ENCODE results near the gene TMEM14C.

DNA sequence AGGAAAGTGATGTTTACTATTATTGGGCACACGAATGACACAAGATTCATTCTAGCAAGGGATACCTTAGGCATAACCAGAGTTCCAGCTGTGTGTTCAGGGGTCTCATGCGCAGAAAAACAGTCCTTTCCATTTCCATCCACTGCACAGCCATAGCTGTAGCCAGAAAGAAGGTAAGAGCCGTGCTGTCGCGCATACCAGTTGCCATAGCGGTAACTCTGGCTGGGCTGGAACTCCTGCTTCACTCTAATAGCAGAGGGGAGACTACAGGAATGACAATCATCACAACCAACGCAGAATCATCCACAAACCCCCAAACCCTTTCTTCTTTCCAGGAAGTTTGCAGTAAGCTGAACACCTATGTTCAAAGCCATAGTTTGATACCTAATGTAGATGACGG is 36.0 kb upstream of the TMEM14C start:
- TF ChIP-seq, protein P1, sequence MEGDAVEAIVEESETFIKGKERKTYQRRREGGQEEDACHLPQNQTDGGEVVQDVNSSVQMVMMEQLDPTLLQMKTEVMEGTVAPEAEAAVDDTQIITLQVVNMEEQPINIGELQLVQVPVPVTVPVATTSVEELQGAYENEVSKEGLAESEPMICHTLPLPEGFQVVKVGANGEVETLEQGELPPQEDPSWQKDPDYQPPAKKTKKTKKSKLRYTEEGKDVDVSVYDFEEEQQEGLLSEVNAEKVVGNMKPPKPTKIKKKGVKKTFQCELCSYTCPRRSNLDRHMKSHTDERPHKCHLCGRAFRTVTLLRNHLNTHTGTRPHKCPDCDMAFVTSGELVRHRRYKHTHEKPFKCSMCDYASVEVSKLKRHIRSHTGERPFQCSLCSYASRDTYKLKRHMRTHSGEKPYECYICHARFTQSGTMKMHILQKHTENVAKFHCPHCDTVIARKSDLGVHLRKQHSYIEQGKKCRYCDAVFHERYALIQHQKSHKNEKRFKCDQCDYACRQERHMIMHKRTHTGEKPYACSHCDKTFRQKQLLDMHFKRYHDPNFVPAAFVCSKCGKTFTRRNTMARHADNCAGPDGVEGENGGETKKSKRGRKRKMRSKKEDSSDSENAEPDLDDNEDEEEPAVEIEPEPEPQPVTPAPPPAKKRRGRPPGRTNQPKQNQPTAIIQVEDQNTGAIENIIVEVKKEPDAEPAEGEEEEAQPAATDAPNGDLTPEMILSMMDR (IDR thresholded peaks at IDR 0.05): no peak
- no peak for TF ChIP-seq POLR2A (IDR thresholded peaks at IDR 0.05; ENCODE audit: low read length)
- TF ChIP-seq, protein P2, sequence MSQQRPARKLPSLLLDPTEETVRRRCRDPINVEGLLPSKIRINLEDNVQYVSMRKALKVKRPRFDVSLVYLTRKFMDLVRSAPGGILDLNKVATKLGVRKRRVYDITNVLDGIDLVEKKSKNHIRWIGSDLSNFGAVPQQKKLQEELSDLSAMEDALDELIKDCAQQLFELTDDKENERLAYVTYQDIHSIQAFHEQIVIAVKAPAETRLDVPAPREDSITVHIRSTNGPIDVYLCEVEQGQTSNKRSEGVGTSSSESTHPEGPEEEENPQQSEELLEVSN (IDR thresholded peaks at IDR 0.05; ENCODE audit: borderline replicate concordance, low read depth): no peak
- TF ChIP-seq, protein P3, sequence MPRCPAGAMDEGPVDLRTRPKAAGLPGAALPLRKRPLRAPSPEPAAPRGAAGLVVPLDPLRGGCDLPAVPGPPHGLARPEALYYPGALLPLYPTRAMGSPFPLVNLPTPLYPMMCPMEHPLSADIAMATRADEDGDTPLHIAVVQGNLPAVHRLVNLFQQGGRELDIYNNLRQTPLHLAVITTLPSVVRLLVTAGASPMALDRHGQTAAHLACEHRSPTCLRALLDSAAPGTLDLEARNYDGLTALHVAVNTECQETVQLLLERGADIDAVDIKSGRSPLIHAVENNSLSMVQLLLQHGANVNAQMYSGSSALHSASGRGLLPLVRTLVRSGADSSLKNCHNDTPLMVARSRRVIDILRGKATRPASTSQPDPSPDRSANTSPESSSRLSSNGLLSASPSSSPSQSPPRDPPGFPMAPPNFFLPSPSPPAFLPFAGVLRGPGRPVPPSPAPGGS (IDR thresholded peaks at IDR 0.05): no peak
- no peak for TF ChIP-seq HEYL (CRISPR knock-in tag; IDR thresholded peaks at IDR 0.05)
- TF ChIP-seq, protein P4, sequence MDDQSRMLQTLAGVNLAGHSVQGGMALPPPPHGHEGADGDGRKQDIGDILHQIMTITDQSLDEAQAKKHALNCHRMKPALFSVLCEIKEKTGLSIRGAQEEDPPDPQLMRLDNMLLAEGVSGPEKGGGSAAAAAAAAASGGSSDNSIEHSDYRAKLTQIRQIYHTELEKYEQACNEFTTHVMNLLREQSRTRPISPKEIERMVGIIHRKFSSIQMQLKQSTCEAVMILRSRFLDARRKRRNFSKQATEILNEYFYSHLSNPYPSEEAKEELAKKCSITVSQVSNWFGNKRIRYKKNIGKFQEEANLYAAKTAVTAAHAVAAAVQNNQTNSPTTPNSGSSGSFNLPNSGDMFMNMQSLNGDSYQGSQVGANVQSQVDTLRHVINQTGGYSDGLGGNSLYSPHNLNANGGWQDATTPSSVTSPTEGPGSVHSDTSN (IDR thresholded peaks at IDR 0.05): no peak
- no peak for TF ChIP-seq TFCP2L1 (CRISPR knock-in tag; IDR thresholded peaks at IDR 0.05)
- TF ChIP-seq BHLHE40 (IDR thresholded peaks at IDR 0.05; ENCODE audit: low read depth, low read length): no peak
- TF ChIP-seq, protein P5, sequence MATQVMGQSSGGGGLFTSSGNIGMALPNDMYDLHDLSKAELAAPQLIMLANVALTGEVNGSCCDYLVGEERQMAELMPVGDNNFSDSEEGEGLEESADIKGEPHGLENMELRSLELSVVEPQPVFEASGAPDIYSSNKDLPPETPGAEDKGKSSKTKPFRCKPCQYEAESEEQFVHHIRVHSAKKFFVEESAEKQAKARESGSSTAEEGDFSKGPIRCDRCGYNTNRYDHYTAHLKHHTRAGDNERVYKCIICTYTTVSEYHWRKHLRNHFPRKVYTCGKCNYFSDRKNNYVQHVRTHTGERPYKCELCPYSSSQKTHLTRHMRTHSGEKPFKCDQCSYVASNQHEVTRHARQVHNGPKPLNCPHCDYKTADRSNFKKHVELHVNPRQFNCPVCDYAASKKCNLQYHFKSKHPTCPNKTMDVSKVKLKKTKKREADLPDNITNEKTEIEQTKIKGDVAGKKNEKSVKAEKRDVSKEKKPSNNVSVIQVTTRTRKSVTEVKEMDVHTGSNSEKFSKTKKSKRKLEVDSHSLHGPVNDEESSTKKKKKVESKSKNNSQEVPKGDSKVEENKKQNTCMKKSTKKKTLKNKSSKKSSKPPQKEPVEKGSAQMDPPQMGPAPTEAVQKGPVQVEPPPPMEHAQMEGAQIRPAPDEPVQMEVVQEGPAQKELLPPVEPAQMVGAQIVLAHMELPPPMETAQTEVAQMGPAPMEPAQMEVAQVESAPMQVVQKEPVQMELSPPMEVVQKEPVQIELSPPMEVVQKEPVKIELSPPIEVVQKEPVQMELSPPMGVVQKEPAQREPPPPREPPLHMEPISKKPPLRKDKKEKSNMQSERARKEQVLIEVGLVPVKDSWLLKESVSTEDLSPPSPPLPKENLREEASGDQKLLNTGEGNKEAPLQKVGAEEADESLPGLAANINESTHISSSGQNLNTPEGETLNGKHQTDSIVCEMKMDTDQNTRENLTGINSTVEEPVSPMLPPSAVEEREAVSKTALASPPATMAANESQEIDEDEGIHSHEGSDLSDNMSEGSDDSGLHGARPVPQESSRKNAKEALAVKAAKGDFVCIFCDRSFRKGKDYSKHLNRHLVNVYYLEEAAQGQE (IDR thresholded peaks at IDR 0.05): no peak
- TF ChIP-seq KDM5A (IDR thresholded peaks at IDR 0.05): no peak

Data from A549 (cell line).